Cardiac fibroblast (primary cell): Measurements from ENCODE around the gene ZNF487.

ENCODE experiments used
- DNase-seq, 2 donors: peaks; one replicate each; pipeline versions ENCODE4 v3.0.0 to v3.0.0-alpha.2; 2010; ENCODE audit warnings: low read depth in 2 of 2
- H3K4me3 ChIP-seq, 2 donors: replicated peaks in 1 of 2; 1 replicate in 1 of 2; 2 replicates in 1 of 2; pipeline ENCODE4 v1.5.1; 2011; ENCODE audit warnings: low read depth in 2 of 2, low read length in 2 of 2, mild to moderate bottlenecking in 2 of 2, moderate library complexity in 1 of 2
- TF ChIP-seq, protein P1 (sequence below): IDR thresholded peaks from one replicate; pipeline ENCODE4 v1.5.1; 2011; ENCODE audit warnings: low read depth, mild to moderate bottlenecking, low read length, inconsistent platforms

Gene ZNF487

DNA sequence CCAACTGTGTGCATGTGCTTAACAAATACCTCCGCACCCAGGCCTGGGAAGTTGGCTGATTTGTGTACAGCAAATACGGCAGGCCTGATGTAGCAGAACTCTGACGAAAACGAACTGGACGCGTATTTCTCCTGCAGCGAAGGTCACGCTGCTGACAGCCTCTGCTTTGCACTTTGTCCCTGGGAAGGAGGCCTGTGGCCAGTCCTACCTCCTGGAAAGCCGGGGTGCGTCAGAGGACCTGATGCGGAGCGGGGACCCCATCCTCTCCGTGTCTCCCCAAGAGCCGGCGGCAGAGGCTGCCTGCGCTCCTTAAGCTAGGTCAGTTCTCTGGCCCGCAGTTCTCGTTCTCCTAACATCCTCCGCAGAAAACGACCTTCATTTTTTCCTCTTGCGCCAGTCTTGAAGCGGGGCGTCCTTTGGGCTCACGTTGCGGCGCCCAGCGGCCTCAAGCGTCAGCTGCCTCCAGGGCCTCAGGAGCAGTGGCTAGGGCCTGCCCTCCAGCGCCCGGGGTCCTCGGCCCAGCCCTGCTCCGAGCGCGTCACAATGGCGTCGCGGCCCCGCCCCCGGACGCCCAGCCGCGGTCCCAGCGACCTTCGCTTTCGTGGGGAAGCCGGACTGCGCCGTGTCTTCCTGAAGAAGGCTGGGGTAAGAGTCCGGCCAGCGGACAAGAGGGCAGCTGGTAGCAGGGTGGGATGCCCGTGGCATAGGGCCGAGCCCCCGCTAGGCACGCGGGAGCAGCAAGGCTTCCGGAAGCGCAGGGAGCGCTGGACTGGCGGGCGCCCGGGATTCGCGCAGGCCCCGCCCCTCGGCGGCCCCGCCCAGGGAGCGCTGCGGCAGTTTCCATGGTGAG lies at the start of gene ZNF487:
TSS of gene ZNF487 (plus strand) at position 821 of the 850 bp plus-strand sequence. CDS start 38,703 bp downstream, outside the sequence.
- TF ChIP-seq, protein P1, sequence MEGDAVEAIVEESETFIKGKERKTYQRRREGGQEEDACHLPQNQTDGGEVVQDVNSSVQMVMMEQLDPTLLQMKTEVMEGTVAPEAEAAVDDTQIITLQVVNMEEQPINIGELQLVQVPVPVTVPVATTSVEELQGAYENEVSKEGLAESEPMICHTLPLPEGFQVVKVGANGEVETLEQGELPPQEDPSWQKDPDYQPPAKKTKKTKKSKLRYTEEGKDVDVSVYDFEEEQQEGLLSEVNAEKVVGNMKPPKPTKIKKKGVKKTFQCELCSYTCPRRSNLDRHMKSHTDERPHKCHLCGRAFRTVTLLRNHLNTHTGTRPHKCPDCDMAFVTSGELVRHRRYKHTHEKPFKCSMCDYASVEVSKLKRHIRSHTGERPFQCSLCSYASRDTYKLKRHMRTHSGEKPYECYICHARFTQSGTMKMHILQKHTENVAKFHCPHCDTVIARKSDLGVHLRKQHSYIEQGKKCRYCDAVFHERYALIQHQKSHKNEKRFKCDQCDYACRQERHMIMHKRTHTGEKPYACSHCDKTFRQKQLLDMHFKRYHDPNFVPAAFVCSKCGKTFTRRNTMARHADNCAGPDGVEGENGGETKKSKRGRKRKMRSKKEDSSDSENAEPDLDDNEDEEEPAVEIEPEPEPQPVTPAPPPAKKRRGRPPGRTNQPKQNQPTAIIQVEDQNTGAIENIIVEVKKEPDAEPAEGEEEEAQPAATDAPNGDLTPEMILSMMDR: peak; percentile 22
- peak within 1 kb of the TSS; percentile 61 to 91 for H3K4me3 ChIP-seq
- peak; percentile 91 to 94 for DNase-seq

DNA sequence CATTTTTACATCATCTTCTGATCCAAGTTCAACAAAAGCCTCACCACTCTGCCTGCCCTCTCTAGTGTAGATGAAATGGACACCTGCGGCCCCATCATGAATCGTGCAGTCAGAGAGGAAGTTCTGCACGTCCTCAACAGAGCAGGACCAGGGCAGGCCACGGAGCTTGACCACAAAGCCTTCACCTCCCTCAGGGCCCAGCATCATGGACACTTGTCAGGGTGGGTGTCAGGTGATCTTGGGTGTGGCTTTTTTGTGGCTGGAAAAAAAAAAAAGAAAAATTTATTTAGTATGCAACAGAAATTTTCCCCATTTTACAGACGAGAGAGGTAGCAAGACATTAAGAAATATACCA lies 49.3 kb upstream of the ZNF487 start:
- DNase-seq: no peak
- TF ChIP-seq, protein P1: no peak
- no peak overlapping the region for H3K4me3 ChIP-seq

DNA sequence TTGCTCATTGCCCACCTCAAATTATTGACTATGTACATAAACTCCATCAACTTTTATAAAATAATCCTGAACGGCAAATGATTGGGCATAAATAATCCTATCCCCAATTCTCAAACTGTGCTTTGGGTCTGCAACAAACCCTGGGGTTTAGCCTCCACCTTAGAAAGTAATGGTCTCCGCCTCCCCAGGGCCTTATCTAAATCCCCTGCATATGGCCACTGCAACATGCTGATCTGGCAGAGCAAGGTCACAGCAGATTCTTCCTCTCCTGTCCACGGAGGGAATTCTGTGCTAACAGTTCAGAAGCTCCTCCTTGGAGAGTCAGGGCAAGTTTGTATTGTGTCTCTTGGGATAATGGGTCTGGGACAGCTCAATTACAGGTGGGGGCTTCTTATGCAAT lies 47.0 kb upstream of the ZNF487 start:
- DNase-seq: no peak
- no peak overlapping the region for H3K4me3 ChIP-seq
- TF ChIP-seq, protein P1: no peak

DNA sequence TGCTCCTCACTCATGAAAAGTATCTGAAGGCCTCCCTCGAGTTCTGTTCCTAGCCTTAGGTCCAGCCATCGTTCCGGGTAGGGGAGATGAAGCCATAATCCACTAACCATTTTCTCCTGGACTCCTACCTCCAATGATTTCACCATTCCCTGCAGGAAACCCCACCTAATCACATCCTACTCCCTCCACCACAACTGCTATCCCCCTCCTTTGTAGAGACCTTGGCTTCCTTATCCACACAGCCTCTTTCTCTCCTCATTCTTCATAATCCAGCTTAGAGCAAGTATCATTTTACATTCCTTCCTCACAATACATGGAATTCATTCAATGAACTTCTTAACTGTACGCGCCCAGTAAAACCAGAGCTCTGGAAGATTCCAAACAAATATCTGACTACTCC lies 46.6 kb upstream of the ZNF487 start:
- TF ChIP-seq, protein P1: no peak
- H3K4me3 ChIP-seq: no peak overlapping the region
- no peak for DNase-seq

DNA sequence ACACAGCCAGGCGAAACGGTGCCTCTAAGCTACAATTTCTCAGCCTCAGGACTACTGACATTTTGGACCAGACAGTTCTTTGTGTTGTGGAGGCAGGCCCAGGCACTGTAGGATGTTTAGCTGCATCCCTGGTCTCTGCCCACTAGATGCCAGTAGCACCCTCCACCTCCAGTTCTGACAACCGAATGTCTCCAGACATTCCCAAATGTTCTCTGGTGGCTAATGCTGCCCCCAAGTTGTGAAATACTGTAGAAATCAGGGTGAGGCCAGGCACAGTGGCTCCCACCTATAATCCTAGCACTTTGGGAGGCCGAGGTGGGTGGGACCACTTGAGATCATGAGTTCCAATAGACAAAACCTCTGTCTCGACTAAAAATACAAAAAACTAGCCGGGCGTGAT lies 46.2 kb upstream of the ZNF487 start:
- DNase-seq: peak; percentile 64 to 68
- H3K4me3 ChIP-seq: no peak overlapping the region
- TF ChIP-seq, protein P1: peak; percentile 62

DNA sequence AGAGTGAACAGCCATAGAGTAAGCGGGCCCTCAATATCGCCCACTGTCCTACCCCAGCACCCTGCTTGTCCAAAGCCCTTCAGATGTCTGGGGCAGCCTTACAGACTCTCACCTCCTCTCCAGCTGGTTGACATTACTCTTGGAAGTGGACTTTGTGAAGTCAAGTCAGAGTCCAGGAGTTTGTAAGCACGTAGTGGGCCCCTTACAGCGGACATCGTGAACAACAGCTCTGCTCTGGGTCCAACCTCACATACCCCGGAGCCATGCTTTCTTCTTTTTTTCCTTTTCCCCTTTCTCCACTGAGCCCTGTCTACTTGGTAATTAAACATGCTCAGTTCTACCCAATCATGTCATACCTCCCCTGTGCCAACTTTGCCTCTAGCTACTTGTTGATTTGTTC lies 45.4 kb upstream of the ZNF487 start:
- no peak for DNase-seq
- H3K4me3 ChIP-seq: no peak overlapping the region
- TF ChIP-seq, protein P1: no peak
